LHCN-M2 (cell line): Measurements from ENCODE around the gene NRM. TPM values are rescaled to one million over a fixed set of nuclear protein-coding genes. Genes with fewer than 3 reads are reported as not detected.
"Not testable (repeated sequence)": the region's sequence is repeated elsewhere in the genome, so short reads cannot be mapped to it uniquely, and the experiment has no call there.

ENCODE experiments used
- DNase-seq: peaks from one replicate; pipeline ENCODE4 v3.0.0-alpha.2; 2012; ENCODE audit warnings: low read depth
- total RNA-seq: library from RNA; depleted of rRNA; stranded (reverse); fragments of >200 nt; gene quantifications from 2 replicates; pipeline ENCODE4 v1.2.3, GENCODE V29; 2014

The NRM gene
- total RNA-seq, 1 experiment from 2014 or later = 27.6 TPM

DNA sequence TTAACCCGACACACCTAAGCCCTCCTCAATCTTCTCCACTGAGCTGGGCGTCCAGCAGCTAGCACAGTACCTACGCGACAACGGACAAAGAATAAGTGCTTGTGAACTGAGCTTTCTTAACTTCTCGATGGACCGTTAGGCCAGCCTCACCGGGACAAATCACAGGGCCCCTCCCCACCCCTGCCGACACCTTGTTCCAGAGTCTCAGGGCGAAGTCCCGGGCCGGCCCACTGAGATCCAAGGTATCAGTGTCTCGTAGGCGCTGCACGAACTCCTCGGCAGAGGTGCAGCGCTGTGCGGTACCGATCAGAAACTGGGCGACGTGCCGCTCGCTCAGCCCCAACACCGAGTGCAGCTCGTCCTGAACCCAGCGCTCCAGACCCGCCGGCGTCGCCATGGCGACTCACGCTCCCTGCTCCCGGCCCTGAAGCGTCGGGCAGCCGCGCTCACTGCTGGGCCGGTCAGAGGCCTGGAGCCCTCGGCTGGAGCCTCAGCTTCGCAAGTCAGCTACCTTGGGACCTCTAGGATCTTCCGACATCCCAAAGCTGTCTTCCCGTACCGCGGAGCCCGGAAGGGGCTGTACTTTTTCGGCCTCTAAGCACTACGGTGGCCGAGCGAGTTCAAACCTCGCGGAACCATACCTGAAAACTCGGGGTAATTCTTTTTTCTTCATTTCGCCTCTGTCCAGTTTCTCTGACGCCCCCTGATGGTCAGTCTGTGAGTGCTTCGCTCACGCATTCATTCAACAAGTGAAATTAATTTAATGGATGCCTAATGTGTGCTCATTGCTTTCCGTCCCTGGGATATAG lies 18.1 kb downstream of the NRM start, which contains the start of gene DHX16:
Gene DHX16 (minus strand): TSS at position 562 of the 809 bp plus-strand sequence. CDS start 165 bp downstream, at position 397.
- DNase-seq = peak; percentile 99

- DNase-seq = no peak
Measured at GRCh38 chr6:30670760-30671527, 19.8 kb downstream of the NRM start.

DNA sequence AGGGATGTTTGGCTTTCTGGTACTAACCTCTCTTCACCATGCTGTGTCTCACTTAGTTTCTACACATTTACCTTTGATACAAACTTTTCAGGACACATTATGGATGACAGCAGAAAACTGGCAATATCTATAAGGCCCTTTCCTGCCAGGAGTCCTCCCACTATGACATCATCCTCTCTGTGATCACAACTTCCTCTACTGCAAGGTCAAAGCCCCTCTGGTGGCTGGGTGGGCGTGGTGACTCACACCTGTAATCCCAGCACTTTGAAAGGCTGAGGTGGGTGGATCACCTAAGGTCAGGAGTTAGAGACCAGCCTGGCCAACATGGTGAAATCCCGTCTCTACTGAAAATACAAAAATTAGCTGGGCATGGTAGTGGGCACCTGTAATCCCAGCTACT lies 24.5 kb downstream of the NRM start:
- DNase-seq = not testable (repeated sequence)

GRCh38 chr6:30664994-30665767 lies 25.6 kb downstream of the NRM start:
- DNase-seq = no peak

- not testable (repeated sequence) for DNase-seq
Measured at GRCh38 chr6:30657922-30658321, 32.9 kb downstream of the NRM start.

DNA sequence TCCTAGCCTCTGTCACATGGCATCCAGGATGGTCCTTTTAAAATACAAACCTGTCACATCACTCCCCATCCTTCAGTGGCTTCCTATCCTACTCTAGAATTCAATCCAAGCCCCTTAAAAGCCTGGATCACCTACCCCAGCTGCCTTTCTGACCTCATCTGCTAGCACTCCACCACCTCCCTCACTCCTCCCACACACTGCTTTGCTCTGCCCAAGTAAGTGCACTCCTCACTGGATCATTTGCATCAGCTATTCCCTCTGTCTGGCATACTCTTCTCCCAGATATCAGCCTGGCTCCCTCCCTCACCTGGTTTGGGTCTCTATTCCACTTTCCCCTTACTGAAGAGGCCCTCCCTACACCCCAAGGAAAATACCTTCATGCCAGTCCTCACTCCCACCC lies 33.3 kb downstream of the NRM start:
- no peak for DNase-seq

DNA sequence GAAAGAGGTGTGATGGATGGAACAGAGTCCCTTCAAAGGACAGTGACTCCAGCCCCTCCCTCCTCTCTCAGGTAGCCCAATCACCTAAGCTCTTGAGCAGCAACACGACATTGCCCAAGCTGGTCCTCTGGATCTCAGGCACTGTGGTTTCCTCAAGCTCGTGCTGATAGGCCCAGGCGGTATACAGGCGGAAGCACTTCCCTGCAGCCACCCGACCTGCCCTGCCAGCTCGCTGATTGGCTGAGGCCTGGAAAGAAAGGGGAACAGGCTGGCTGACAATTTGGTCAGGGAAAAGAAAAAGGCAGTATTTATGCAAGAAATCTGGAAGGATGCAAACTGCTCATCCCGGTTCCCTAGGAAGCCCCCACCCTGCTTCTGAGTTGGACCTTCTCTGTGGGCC lies 34.3 kb downstream of the NRM start:
- no peak for DNase-seq

DNA sequence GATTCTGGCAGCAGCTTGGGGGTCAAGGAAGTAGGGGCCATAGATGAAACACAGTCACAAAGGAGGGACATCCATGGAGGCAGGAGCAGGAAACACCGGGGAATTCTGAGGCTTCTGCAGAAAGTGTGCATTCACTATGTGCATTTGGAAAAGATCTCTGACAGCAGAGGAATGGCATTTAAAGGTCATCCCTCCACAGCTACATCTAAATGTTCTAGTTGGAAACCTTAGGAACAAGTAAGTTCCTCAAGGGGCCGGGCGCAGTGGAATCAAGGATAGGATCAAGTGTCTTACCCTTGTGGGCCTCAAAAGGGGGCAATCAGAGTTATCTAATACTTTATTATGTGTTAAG lies 35.1 kb downstream of the NRM start:
- DNase-seq = no peak

DNA sequence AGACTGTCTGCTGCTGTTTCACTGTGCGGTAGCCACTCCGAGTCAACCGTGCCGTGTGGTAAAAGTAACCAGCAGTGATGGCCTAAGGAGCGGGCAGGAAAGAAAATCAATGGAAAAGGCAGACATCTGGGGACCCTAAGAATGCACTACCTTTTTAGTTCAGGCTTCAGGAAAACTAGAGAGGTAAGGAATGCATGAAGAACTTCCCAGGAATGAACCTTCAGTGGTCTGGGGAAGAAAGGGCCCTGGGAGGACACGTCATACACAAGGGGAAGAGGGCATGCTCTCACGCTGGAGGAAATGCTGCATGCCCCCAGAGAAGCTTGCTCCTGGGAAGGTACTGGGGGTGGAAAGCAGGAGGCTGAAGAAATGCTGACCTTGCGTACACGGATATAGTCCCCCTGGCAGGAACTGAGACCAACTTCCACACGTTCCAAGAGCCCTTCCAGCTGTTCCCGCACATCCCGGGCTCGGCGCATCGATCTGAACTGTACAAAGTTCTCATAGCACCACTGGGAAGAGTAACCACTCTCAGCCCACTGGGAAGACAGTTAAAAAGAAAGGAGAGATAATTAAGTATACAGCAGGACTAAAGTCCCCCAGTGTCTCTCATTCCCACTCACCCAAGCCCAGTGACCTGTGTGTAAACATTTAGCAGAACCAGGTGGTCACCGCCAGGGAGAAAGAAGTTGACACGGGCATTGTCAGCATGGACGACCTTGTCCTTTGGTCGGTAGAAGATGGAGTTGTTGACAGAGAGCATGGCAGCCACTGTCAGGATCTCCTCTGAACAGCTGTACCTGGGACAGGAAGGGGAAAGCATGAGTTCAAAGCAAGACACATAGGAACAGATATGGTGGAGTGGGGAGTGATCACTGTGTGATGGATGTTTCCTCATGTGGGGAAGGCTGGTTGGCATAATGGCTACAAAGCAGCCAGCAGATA lies 35.7 kb downstream of the NRM start:
- no peak for DNase-seq

DNA sequence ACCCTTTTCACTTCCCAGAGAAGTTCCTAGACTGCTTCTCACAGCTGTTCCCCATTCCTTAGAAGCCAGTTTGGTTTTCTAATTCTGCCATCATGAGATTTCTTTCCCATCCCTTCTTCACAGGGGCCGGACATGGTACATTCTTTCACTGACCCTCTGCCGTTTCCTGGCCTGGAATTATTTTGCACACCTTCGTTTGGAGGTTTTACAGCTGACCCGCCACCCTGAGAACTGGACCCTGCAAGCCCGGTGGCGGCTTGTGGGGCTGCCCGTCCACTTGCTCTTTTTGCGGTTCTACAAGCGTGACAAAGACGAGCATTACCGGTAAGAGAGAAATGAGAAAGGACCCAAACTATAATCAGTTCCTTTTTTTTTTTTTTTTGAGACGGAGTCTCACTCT lies 39.6 kb downstream of the NRM start:
- DNase-seq = no peak

DNA sequence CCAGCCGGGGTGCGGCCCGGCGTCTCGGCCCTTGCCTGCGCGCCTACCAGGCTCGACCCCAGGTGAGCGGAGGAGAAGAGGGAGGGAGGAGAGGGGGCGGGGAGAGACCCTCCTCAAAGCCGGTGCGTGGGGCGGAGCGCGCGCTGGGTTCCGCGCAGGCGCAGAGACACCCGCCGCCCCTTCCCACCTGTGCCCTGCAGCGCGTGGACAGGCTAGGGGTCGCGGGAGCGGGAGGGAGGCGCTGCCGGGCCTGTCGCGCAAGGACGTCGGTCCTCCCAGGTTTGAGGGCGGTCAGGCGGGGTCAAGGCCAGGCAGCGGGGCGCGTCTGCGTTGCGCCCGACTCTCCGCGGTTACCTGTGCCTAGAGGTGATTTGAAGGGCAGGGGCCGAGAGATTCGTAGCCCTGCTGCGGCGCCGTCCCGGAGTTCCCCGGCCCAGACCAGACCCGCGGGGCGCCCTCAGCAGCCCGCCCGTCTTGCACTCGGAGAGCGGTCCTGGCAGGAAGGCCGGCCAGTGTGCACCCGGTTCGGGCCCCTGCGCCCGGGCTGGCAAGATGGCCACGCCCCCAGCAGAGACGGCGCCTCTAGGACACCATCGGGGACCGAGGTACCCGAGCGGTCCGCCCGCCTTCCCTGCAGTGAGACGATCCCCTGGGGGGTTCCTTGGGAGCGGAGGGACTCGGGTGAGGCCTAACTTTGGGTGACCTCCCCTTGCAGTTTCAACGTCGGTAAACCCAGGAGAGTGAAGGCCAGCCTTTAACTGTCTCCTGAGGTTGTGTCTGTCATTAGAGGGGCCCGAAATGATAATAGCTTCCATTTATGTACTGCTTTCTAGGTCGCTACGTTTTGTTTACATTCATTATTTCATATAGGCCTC lies 43.3 kb downstream of the NRM start:
- DNase-seq = peak; percentile 69

GRCh38 chr6:30646450-30647241 lies 44.1 kb downstream of the NRM start, which contains the start of gene C6orf136:
Gene C6orf136, plus strand, starts transcription at chr6:30647133. Its CDS starts 99 bp downstream, at chr6:30647232.
- peak; percentile 87 for DNase-seq

- DNase-seq = no peak
Measured at GRCh38 chr6:30645989-30646388, 44.8 kb downstream of the NRM start.

DNA sequence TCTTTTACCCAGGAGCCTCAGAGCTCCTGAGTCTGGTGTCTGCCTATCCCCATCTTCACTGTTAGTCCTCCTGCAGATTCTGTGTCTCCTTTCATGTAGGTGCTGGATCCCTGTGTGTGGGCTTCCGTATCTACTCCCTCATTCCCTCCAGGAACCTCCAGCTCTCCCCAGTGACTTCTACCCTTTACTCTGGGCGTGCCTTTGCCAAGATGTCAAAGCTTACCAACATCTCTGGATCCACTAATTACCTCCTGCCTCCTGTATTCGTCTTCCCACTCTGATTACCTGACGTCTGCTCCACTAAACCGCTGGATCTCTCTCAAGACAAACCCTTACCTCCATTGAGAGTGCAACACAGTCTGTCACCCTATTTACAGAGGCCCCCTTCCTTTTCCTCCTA lies 46.0 kb downstream of the NRM start:
- no peak for DNase-seq

GRCh38 chr6:30643656-30644055 lies 47.1 kb downstream of the NRM start:
- DNase-seq = no peak

DNA sequence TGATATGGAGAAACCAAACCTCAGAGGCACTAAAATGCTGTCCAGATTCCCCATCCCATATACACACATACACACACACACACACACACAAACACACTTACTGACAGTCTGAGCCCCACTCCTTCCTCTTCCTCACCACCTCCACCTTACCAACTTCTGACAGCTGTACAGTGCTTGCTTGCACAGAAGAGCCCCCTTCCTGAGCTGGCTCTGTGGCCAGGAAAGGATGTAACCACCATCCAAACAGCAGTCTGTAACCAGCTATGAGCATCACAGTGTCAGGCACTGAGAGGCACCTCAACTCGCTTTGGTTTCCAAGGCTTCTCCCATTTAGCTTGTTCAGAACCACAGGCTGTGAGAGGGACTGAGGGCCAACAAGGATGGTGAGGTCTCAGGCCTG lies 49.7 kb downstream of the NRM start:
- DNase-seq = no peak

GRCh38 chr6:30640481-30640880 lies 50.3 kb downstream of the NRM start:
- no peak for DNase-seq
